ENCODE results near the gene SLC3A2. TPM values are rescaled to one million over a fixed set of nuclear protein-coding genes. Genes with fewer than 3 reads are reported as not detected.

Gene SLC3A2
- total RNA-seq, 2 experiments from 2014 or later = 231 to 234 TPM

DNA sequence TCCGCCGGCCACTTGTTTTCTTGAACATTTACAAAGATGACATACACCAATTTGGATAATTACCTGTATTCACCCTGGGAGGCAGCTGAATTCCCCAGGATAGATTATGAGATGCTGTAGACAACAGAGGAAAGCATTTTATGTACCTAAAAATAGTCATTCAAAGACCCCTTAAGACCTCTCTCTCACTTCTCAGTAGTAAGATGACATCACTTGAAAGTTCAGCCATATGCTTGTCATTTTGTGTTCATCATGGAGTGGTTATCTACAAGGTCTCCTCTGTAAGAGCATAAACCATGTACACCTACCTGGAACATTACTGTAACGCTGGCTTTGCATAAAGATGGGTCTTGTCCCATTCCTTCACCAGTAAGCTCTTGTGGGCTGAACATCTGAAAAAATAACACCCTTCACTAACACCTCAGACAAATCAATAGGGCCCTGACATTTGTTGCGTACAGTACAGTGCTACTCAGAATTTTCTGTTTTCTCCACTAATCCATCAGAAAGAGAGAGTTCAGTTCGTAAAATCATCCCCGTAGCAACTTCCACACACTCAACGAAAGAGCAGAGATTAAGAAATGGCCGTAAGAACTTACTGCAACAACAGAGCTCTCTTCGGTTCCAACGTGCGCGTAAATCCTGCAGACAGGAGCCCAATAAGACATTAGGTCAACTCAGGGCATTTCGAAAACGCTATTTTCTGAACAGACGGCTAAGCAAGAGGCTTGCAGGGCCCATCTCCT, 25.7 kb upstream of the SLC3A2 start:
- TF ChIP-seq, protein P1, sequence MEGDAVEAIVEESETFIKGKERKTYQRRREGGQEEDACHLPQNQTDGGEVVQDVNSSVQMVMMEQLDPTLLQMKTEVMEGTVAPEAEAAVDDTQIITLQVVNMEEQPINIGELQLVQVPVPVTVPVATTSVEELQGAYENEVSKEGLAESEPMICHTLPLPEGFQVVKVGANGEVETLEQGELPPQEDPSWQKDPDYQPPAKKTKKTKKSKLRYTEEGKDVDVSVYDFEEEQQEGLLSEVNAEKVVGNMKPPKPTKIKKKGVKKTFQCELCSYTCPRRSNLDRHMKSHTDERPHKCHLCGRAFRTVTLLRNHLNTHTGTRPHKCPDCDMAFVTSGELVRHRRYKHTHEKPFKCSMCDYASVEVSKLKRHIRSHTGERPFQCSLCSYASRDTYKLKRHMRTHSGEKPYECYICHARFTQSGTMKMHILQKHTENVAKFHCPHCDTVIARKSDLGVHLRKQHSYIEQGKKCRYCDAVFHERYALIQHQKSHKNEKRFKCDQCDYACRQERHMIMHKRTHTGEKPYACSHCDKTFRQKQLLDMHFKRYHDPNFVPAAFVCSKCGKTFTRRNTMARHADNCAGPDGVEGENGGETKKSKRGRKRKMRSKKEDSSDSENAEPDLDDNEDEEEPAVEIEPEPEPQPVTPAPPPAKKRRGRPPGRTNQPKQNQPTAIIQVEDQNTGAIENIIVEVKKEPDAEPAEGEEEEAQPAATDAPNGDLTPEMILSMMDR (IDR thresholded peaks at IDR 0.05) = no peak
- Mint-ChIP-seq H3K36me3 (ENCODE audit: low read depth) (peaks cover 48% of the 10 kb centered on the region), H3K27me3 (no peaks in the 10 kb centered on the region), H3K4me1 (ENCODE audit: low read depth) (peaks cover 63% of the 10 kb centered on the region), H3K4me3 (peak overlapping the region; percentile 98), H3K27ac (peak overlapping the region; percentile 90), H3K9me3 (no peaks in the 10 kb centered on the region)
- no peaks in the 10 kb centered on the region for H3K27me3 ChIP-seq (ENCODE audit: control insufficient read depth in 1 of 2, insufficient read depth in 2 of 2, low read length in 2 of 2)
- ATAC-seq (ENCODE audit: poor library complexity) (peak; percentile 0), DNase-seq (no peak)
- intact Hi-C loops (cut with DNase I, micrococcal nuclease) = loop anchor here (1.0 to 5.0 kb wide), 3 partner anchors 13 to 148 kb away; partner anchors contain the start of genes BSCL2 (in 1 of the 2), GNG3 (in 1 of the 2) and TTC9C (in 1 of the 2)
- H3K4me1 ChIP-seq (ENCODE audit: insufficient read depth, low read length) = peaks cover 44% of the 10 kb centered on the region
- peak overlapping the region; percentile 59 to 66 for H3K27ac ChIP-seq (ENCODE audit: low read depth in 1 of 2, low read length in 2 of 2)
- POLR2A ChIA-PET = interaction anchor here (0.6 to 9.4 kb wide), 46 partner anchors 8 to 1923 kb away, joined by 3 to 599 read pairs (median 5); partner anchors contain the start of genes BSCL2, C11orf98, CSKMT and EEF1G
- no peaks in the 10 kb centered on the region for H3K9me3 ChIP-seq (ENCODE audit: control insufficient read depth in 1 of 2, insufficient read depth in 1 of 2, low read length in 2 of 2)
- peak overlapping the region; percentile 79 for H3K4me3 ChIP-seq (ENCODE audit: low read length)
- CTCF ChIA-PET = interaction anchor here (1.1 to 4.6 kb wide), 6 partner anchors 14 to 430 kb away, joined by 3 to 58 read pairs (median 8); partner anchors contain the start of genes SLC3A2, STX5 and TMEM179B
- peaks cover 38% of the 10 kb centered on the region for H3K36me3 ChIP-seq (ENCODE audit: insufficient read depth, low read length)

DNA sequence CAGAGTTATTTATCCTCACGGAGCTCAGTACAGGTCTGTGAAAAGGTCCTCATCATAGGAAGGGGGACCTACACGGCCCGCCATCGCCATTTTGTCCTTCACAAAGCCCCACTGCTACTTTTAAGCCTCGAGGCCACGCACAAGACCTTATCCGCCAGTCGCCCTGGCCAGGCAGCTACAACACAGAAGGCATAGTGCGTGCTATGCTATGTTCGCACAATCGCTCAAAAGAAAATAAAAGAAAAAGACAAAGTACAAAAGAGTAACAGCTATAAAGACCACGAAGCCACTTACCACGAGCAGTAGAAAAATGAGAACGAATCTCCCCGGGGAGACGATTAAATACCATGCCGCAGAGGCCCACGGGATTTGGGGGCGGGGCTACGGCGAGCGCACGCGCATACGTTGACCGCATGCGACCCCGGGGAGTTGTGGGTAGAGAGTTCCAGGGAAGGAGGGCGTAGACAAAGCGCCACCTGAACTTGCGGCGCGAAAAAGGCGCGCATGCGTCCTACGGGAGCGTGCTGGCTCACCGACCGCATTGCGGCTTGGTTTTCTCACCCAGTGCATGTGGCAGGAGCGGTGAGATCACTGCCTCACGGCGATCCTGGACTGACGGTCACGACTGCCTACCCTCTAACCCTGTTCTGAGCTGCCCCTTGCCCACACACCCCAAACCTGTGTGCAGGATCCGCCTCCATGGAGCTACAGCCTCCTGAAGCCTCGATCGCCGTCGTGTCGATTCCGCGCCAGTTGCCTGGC, 24.9 kb upstream of the SLC3A2 start:
- H3K36me3 ChIP-seq (ENCODE audit: insufficient read depth, low read length) = peaks cover 38% of the 10 kb centered on the region
- H3K4me3 ChIP-seq (ENCODE audit: low read length) = peak overlapping the region; percentile 79
- Mint-ChIP-seq H3K9me3 (no peaks in the 10 kb centered on the region), H3K4me1 (ENCODE audit: low read depth) (peaks cover 63% of the 10 kb centered on the region), H3K27ac (peak overlapping the region; percentile 90), H3K4me3 (peak overlapping the region; percentile 98), H3K27me3 (no peaks in the 10 kb centered on the region), H3K36me3 (ENCODE audit: low read depth) (peaks cover 48% of the 10 kb centered on the region)
- DNase-seq (peak; percentile 96 to 99 (median 98)), ATAC-seq (ENCODE audit: poor library complexity) (peak; percentile 92)
- intact Hi-C loops (cut with DNase I, micrococcal nuclease) = loop anchor here (1.0 to 5.0 kb wide), 4 partner anchors 13 to 148 kb away; partner anchors contain the start of genes TTC9C (in 2 of the 2), BSCL2 (in 1 of the 2) and GNG3 (in 1 of the 2)
- peak overlapping the region; percentile 66 to 72 for H3K27ac ChIP-seq (ENCODE audit: low read depth in 1 of 2, low read length in 2 of 2)
- no peaks in the 10 kb centered on the region for H3K9me3 ChIP-seq (ENCODE audit: control insufficient read depth in 1 of 2, insufficient read depth in 1 of 2, low read length in 2 of 2)
- peaks cover 41% of the 10 kb centered on the region for H3K4me1 ChIP-seq (ENCODE audit: insufficient read depth, low read length)
- ChIA-PET CTCF (interaction anchor here (0.6 to 4.6 kb wide), 9 partner anchors 11 to 1449 kb away, joined by 3 to 58 read pairs (median 4); partner anchors contain the start of genes SLC3A2, STX5 and TMEM179B), POLR2A (interaction anchor here (0.6 to 9.4 kb wide), 53 partner anchors 9 to 1923 kb away, joined by 3 to 599 read pairs (median 5); partner anchors contain the start of genes BSCL2, C11orf98, CSKMT and EEF1G)
- no peaks in the 10 kb centered on the region for H3K27me3 ChIP-seq (ENCODE audit: control insufficient read depth in 1 of 2, insufficient read depth in 2 of 2, low read length in 2 of 2)
- TF ChIP-seq, protein P1 (IDR thresholded peaks at IDR 0.05) = no peak

Measured in CD4-positive, alpha-beta T cell (primary cell).